H1 (cell line): ENCODE results near the gene POLR1G. TPM values are rescaled to one million over a fixed set of nuclear protein-coding genes. Genes with fewer than 3 reads are reported as not detected.

Experiments
- CTCF ChIA-PET: fragments of 300-600 bp; sonication (Branson Sonifier 250); formaldehyde crosslinking; loops from one replicate; lab custom pipeline; 2021; ENCODE audit not compliant: partially characterized antibody; lab: Charles Lee
- POLR2A ChIA-PET: fragments of 300-600 bp; sonication (Branson Sonifier 250); formaldehyde crosslinking; loops from one replicate; lab custom pipeline; 2021; ENCODE audit warnings: inconsistent platforms; ENCODE audit not compliant: partially characterized antibody; lab: Charles Lee
- DNase-seq, 2 experiments: peaks; one replicate each; pipeline versions ENCODE4 v3.0.0 to v3.0.0-alpha.2; 2010 to 2022; ENCODE audit warnings: low spot score in 2 of 2, low read depth in 1 of 2, mixed read lengths in 1 of 2
- FAIRE-seq: peaks from 2 replicates; lab custom pipeline; 2011; peaks lifted over from hg19 to GRCh38; lab: Jason Lieb, UNC
- H2AFZ ChIP-seq: 2 replicates; pipeline ENCODE4 v1.8.1; 2012; ENCODE audit warnings: low read length, inconsistent platforms
- H2AK5ac ChIP-seq: 2 replicates; pipeline ENCODE4 v1.6.1; 2013; ENCODE audit warnings: low read depth, low read length
- H2BK120ac ChIP-seq: replicated peaks from 2 replicates; pipeline ENCODE3; 2013; ENCODE audit warnings: low read depth, low read length, inconsistent platforms
- H2BK12ac ChIP-seq: 2 replicates; pipeline ENCODE4 v1.6.1; 2013; ENCODE audit warnings: low read depth, low read length
- H2BK15ac ChIP-seq: 2 replicates; pipeline ENCODE4 v1.6.1; 2013; ENCODE audit warnings: low read length
- H2BK20ac ChIP-seq: 2 replicates; pipeline ENCODE4 v1.6.1; 2013; ENCODE audit warnings: low read length
- H2BK5ac ChIP-seq: 2 replicates; pipeline ENCODE4 v1.6.1; 2013; ENCODE audit warnings: low read depth, low read length
- H3K14ac ChIP-seq: 2 replicates; pipeline ENCODE4 v1.6.1; 2013; ENCODE audit warnings: inconsistent platforms; ENCODE audit not compliant: insufficient read length
- H3K18ac ChIP-seq: 2 replicates; pipeline ENCODE4 v1.6.1; 2013; ENCODE audit warnings: low read length; ENCODE audit errors: extremely low read depth
- H3K23ac ChIP-seq: 2 replicates; pipeline ENCODE4 v1.6.1; 2013; ENCODE audit warnings: inconsistent platforms; ENCODE audit not compliant: insufficient read length
- H3K23me2 ChIP-seq: 2 replicates; pipeline ENCODE4 v1.6.1; 2013; ENCODE audit warnings: low read depth, low read length
- H3K27ac ChIP-seq: 2 replicates; pipeline ENCODE4 v1.6.1; 2011; ENCODE audit warnings: low read depth, low read length, inconsistent platforms
- H3K27me3 ChIP-seq, 4 experiments: replicated peaks in 1 of 4; 1 replicate in 1 of 4; 2 replicates in 3 of 4; pipeline versions ENCODE4 v1.6.1 to v1.8.1; 2011 to 2013; ENCODE audit warnings: low read length in 3 of 4, mild to moderate bottlenecking in 3 of 4, inconsistent platforms in 2 of 4, mixed read lengths in 2 of 4, moderate library complexity in 1 of 4; ENCODE audit not compliant: control insufficient read depth in 3 of 4, insufficient read depth in 3 of 4; ENCODE audit errors: extremely low read depth in 1 of 4
- H3K36me3 ChIP-seq, 4 experiments: 2 replicates each; pipeline versions ENCODE4 v1.6.1 to v1.8.1; 2011 to 2013; ENCODE audit warnings: mild to moderate bottlenecking in 4 of 4, low read length in 3 of 4, moderate library complexity in 2 of 4, control low read depth in 1 of 4, inconsistent platforms in 1 of 4; ENCODE audit not compliant: insufficient read depth in 4 of 4, control insufficient read depth in 2 of 4
- H3K4ac ChIP-seq: replicated peaks from 2 replicates; pipeline ENCODE3; 2013; ENCODE audit warnings: low read length, low read depth, mixed read lengths, inconsistent platforms; ENCODE audit not compliant: insufficient read length
- H3K4me1 ChIP-seq, 4 experiments: replicated peaks in 1 of 4; 1 replicate in 1 of 4; 2 replicates in 3 of 4; pipeline versions ENCODE4 v1.6.1 to v1.8.1; 2011 to 2013; ENCODE audit warnings: low read length in 3 of 4, inconsistent platforms in 2 of 4, mixed read lengths in 1 of 4; ENCODE audit not compliant: insufficient read depth in 4 of 4, control insufficient read depth in 3 of 4
- H3K4me2 ChIP-seq, 2 experiments: 2 replicates each; pipeline versions ENCODE4 v1.6.1 to v1.8.1; 2011 to 2013; ENCODE audit warnings: low read depth in 2 of 2, low read length in 2 of 2, control low read depth in 1 of 2, inconsistent platforms in 1 of 2, mild to moderate bottlenecking in 1 of 2; ENCODE audit not compliant: insufficient read depth in 1 of 2
- H3K4me3 ChIP-seq, 4 experiments: fragments of 200-600, 300-600 bp in 1 of 4; sonication (generic), shearing (Covaris generic), sonication (Bioruptor Twin) in 1 of 4; 2 replicates each; pipeline versions ENCODE4 v1.5.1 to v1.8.1; 2011 to 2016; ENCODE audit warnings: low read length in 4 of 4, low read depth in 3 of 4, control low read depth in 2 of 4, inconsistent platforms in 2 of 4, mild to moderate bottlenecking in 2 of 4, mixed read lengths in 1 of 4, moderate library complexity in 1 of 4; ENCODE audit not compliant: insufficient read depth in 2 of 4; ENCODE audit errors: extremely low read depth in 1 of 4
- H3K56ac ChIP-seq: replicated peaks from 2 replicates; pipeline ENCODE3; 2013; ENCODE audit warnings: low read depth, mild to moderate bottlenecking, mixed read lengths, low read length, inconsistent platforms; ENCODE audit not compliant: insufficient read length
- H3K79me1 ChIP-seq: 2 replicates; pipeline ENCODE4 v1.6.1; 2013; ENCODE audit warnings: low read depth, low read length, control low read depth
- H3K79me2 ChIP-seq, 2 experiments: 2 replicates each; pipeline versions ENCODE4 v1.6.1 to v1.8.1; 2012 to 2013; ENCODE audit warnings: low read length in 2 of 2, mild to moderate bottlenecking in 2 of 2, inconsistent platforms in 1 of 2; ENCODE audit not compliant: insufficient read depth in 2 of 2, control insufficient read depth in 1 of 2
- H3K9ac ChIP-seq, 4 experiments: replicated peaks in 1 of 4; 1 replicate in 1 of 4; 2 replicates in 3 of 4; pipeline versions ENCODE4 v1.6.1 to v1.8.1; 2011 to 2013; ENCODE audit warnings: low read depth in 3 of 4, low read length in 3 of 4, control low read depth in 2 of 4, mild to moderate bottlenecking in 2 of 4, moderate library complexity in 2 of 4, inconsistent platforms in 1 of 4; ENCODE audit errors: extremely low read depth in 1 of 4
- H3K9me3 ChIP-seq, 2 experiments: 2 replicates each; pipeline versions ENCODE4 v1.6.1 to v1.8.1; 2012 to 2013; ENCODE audit warnings: mild to moderate bottlenecking in 2 of 2, moderate library complexity in 2 of 2, control low read depth in 1 of 2, inconsistent platforms in 1 of 2, low read depth in 1 of 2, low read length in 1 of 2, mixed read lengths in 1 of 2; ENCODE audit not compliant: insufficient read depth in 2 of 2
- H4K20me1 ChIP-seq, 2 experiments: replicated peaks in 1 of 2; 2 replicates each; pipeline versions ENCODE3 to v1.8.1; 2011 to 2013; ENCODE audit warnings: inconsistent platforms in 2 of 2, low read length in 2 of 2, mild to moderate bottlenecking in 1 of 2; ENCODE audit not compliant: insufficient read depth in 2 of 2, control insufficient read depth in 1 of 2
- H4K5ac ChIP-seq: 2 replicates; pipeline ENCODE4 v1.6.1; 2013; ENCODE audit warnings: low read length, low read depth, mixed read lengths, inconsistent platforms; ENCODE audit not compliant: insufficient read length
- H4K8ac ChIP-seq: 2 replicates; pipeline ENCODE4 v1.8.0; 2013; ENCODE audit warnings: mild to moderate bottlenecking, moderate library complexity, low read length, inconsistent platforms; ENCODE audit not compliant: insufficient read depth; ENCODE audit errors: extremely low read depth
- H4K91ac ChIP-seq: replicated peaks from 2 replicates; pipeline ENCODE3; 2013; ENCODE audit warnings: low read length, mixed read lengths, inconsistent platforms; ENCODE audit not compliant: insufficient read length
- MAFK ChIP-seq: IDR thresholded peaks from 2 replicates; pipeline ENCODE4 v1.6.1; 2012; ENCODE audit warnings: low read depth, mild to moderate bottlenecking, improper control_type of control experiment, low read length
- RFX5 ChIP-seq: IDR thresholded peaks from 2 replicates; pipeline ENCODE4 v1.6.1; 2011; ENCODE audit warnings: low read depth, low read length, improper control_type of control experiment, borderline replicate concordance
- SP2 ChIP-seq: IDR thresholded peaks from 2 replicates; pipeline ENCODE4 v1.6.1; 2012; ENCODE audit warnings: mild to moderate bottlenecking, low read length, inconsistent platforms
- SRF ChIP-seq: IDR thresholded peaks from 2 replicates; pipeline ENCODE4 v1.6.1; 2011; ENCODE audit warnings: mild to moderate bottlenecking, low read depth, low read length, moderate library complexity
- TAF1 ChIP-seq: IDR thresholded peaks from 2 replicates; pipeline ENCODE4 v1.6.1; 2011; ENCODE audit warnings: mild to moderate bottlenecking, low read depth, low read length
- microRNA-seq, 2 experiments: library from miRNA; unstranded; fragments of <30 nt; microRNA quantifications; one replicate each; pipeline versions ENCODE4 to v1.2.0, GENCODE V29; 2016 to 2020; ENCODE audit warnings: borderline microRNAs expressed in 2 of 2, borderline number of aligned reads in 2 of 2, borderline replicate concordance in 1 of 2
- polyA plus RNA-seq, 7 experiments: library from polyadenylated mRNA; depleted of rRNA in 3 of 7; stranded (reverse) in 5 of 7; unstranded in 2 of 7; fragments of >200 nt in 5 of 7; fragments of 200-250 nt in 2 of 7; gene quantifications; 1 replicate in 5 of 7; 2 replicates in 1 of 7; 4 replicates in 1 of 7; pipeline versions ENCODE4 v1.2.1 to v1.2.3, GENCODE V29; 2011 to 2013; ENCODE audit warnings: missing spikeins in 2 of 7, mixed read lengths in 2 of 7
- small RNA-seq: library from polyadenylated mRNA; stranded (forward); fragments of <200 nt; extraction: miRNeasy Mini kit (QIAGEN cat#:217004); gene quantifications from one replicate; pipeline ENCODE3, GENCODE V24; 2013; ENCODE audit not compliant: insufficient read depth
- total RNA-seq: library from RNA; stranded (reverse); fragmentation: NEBNext Ultra II Directional; extraction: Animal tissue kit (Norgen Biotek cat#: 25700); gene quantifications from 2 replicates; pipeline ENCODE4 v1.2.1, GENCODE V29; 2021

Gene POLR1G
- total and polyA plus RNA-seq, 2 of the 8 experiments (the other 6 are each of a cell fraction or from before 2014, with no cell fraction given) = 16.8 to 34.8 TPM

GRCh38 chr19:45457776-45458175 is 51.3 kb downstream of the POLR1G start:
- Histone ChIP-seq H3K56ac (no peak overlapping the region), H3K23ac (no peak overlapping the region), H3K14ac (no peak overlapping the region), H3K9me3 (no peaks in the 10 kb centered on the region), H2AK5ac (peak overlapping the region; percentile 45; the same call in 1 of the 2 replicates), H4K91ac (no peak overlapping the region), H3K79me2 (no peaks in the 10 kb centered on the region), H3K4ac (no peak overlapping the region), H3K23me2 (peaks cover 2% of the 10 kb centered on the region; the same call in 1 of the 2 replicates), H4K20me1 (no peaks in the 10 kb centered on the region), H3K36me3 (no peaks in the 10 kb centered on the region), H3K79me1 (no peaks in the 10 kb centered on the region; the same call in 1 of the 2 replicates), H4K5ac (no peak overlapping the region), H3K18ac (no peak overlapping the region), H3K4me3 (no peak overlapping the region), H2BK15ac (peak overlapping the region; percentile 72; the same call in 1 of the 2 replicates), H2BK20ac (no peak overlapping the region), H4K8ac (no peak overlapping the region), H2BK12ac (no peak overlapping the region), H3K27ac (no peak overlapping the region), H3K4me1 (peaks cover 0 to 11% (median 5%) of the 10 kb centered on the region in 4 experiments; a peak in 5 of 7 replicates), H2BK5ac (no peak overlapping the region), H2BK120ac (no peak overlapping the region), H3K27me3 (no peaks in the 10 kb centered on the region; a peak in 3 of 7 replicates), H3K9ac (no peak overlapping the region), H2AFZ (no peak overlapping the region), H3K4me2 (no peak overlapping the region)
- ChIA-PET POLR2A (interaction anchor here (1.6 to 3.0 kb wide), 2 partner anchors 11 to 42 kb away, joined by 5 to 41 read pairs; partner anchors contain the start of gene FOSB), CTCF (interaction anchor here (0.9 to 3.9 kb wide), 5 partner anchors 8 to 21 kb away, joined by 3 to 32 read pairs (median 5); partner anchors contain the start of gene FOSB)
- DNase-seq (no peak), FAIRE-seq (no peak)
- TF ChIP-seq SRF (no peak), TAF1 (no peak), RFX5 (no peak), SP2 (no peak), MAFK (no peak)

Small RNA genes within 50 kb of the gene (microRNA-seq; reads per million reads assigned to microRNA genes)
- 0 reads per million in 2 experiments for gene MIR6088

Small RNA genes within 50 kb of the gene (small RNA-seq; reads per million reads assigned to genes)
- not detected for gene MIR6088

Other genes with a start within 250 kb of the POLR1G start
- gene NKPD1, start 245.7 kb upstream of the POLR1G start, total RNA-seq = 0.38 and 0.39 TPM in 2 replicates
- 0.30 and 0.55 TPM in 2 replicates for gene NKPD1, start 245.7 kb upstream of the POLR1G start, polyA plus RNA-seq (2011; rRNA removed)
- 30.5 and 31.8 TPM in 2 replicates for gene TRAPPC6A, start 228.4 kb upstream of the POLR1G start, total RNA-seq
- gene TRAPPC6A, start 228.4 kb upstream of the POLR1G start, polyA plus RNA-seq (2011; rRNA removed) = 130 and 144 TPM in 2 replicates
- gene BLOC1S3, start 227.9 kb upstream of the POLR1G start, total RNA-seq = 6.0 and 8.0 TPM in 2 replicates
- gene BLOC1S3, start 227.9 kb upstream of the POLR1G start, polyA plus RNA-seq (2011; rRNA removed) = 6.1 and 7.6 TPM in 2 replicates
- gene EXOC3L2, start 161.2 kb upstream of the POLR1G start, total RNA-seq = 1.5 and 1.6 TPM in 2 replicates
- gene EXOC3L2, start 161.2 kb upstream of the POLR1G start, polyA plus RNA-seq (2011; rRNA removed) = 1.4 and 3.4 TPM in 2 replicates
- 46.8 and 49.8 TPM in 2 replicates for gene MARK4, start 155.4 kb upstream of the POLR1G start, total RNA-seq
- gene MARK4, start 155.4 kb upstream of the POLR1G start, polyA plus RNA-seq (2011; rRNA removed) = 12.3 and 22.4 TPM in 2 replicates
- not detected in 2 replicates for gene CKM, start 83.8 kb upstream of the POLR1G start, total RNA-seq
- 0.08 and 0.09 TPM in 2 replicates for gene CKM, start 83.8 kb upstream of the POLR1G start, polyA plus RNA-seq (2011; rRNA removed)
- 2.8 and 3.2 TPM in 2 replicates for gene KLC3, start 65.9 kb upstream of the POLR1G start, total RNA-seq
- gene KLC3, start 65.9 kb upstream of the POLR1G start, polyA plus RNA-seq (2011; rRNA removed) = 1.3 and 2.4 TPM in 2 replicates
- 93.4 and 107 TPM in 2 replicates for gene ERCC2, start 36.1 kb upstream of the POLR1G start, total RNA-seq
- 117 and 197 TPM in 2 replicates for gene ERCC2, start 36.1 kb upstream of the POLR1G start, polyA plus RNA-seq (2011; rRNA removed)
- 15.3 and 18.4 TPM in 2 replicates for gene PPP1R13L, start 1.6 kb upstream of the POLR1G start, total RNA-seq
- gene PPP1R13L, start 1.6 kb upstream of the POLR1G start, polyA plus RNA-seq (2011; rRNA removed) = 9.1 and 20.4 TPM in 2 replicates
- 44.7 and 46.4 TPM in 2 replicates for gene ERCC1, start 17.3 kb downstream of the POLR1G start, total RNA-seq
- gene ERCC1, start 17.3 kb downstream of the POLR1G start, polyA plus RNA-seq (2011; rRNA removed) = 94.2 and 112 TPM in 2 replicates
- gene FOSB, start 61.4 kb downstream of the POLR1G start, total RNA-seq = 1.3 and 2.7 TPM in 2 replicates
- 0.44 and 1.2 TPM in 2 replicates for gene FOSB, start 61.4 kb downstream of the POLR1G start, polyA plus RNA-seq (2011; rRNA removed)
- 21.1 and 21.6 TPM in 2 replicates for gene RTN2, start 90.4 kb downstream of the POLR1G start, total RNA-seq
- 21.0 and 33.5 TPM in 2 replicates for gene RTN2, start 90.4 kb downstream of the POLR1G start, polyA plus RNA-seq (2011; rRNA removed)
- gene PPM1N, start 91.8 kb downstream of the POLR1G start, total RNA-seq = 11.0 and 12.2 TPM in 2 replicates
- gene PPM1N, start 91.8 kb downstream of the POLR1G start, polyA plus RNA-seq (2011; rRNA removed) = 14.4 and 17.5 TPM in 2 replicates
- gene VASP, start 100.8 kb downstream of the POLR1G start, total RNA-seq = 135 and 138 TPM in 2 replicates
- 89.7 and 163 TPM in 2 replicates for gene VASP, start 100.8 kb downstream of the POLR1G start, polyA plus RNA-seq (2011; rRNA removed)
- 12.8 and 14.5 TPM in 2 replicates for gene OPA3, start 178.2 kb downstream of the POLR1G start, total RNA-seq
- gene OPA3, start 178.2 kb downstream of the POLR1G start, polyA plus RNA-seq (2011; rRNA removed) = 12.5 and 16.4 TPM in 2 replicates
- gene GPR4, start 195.6 kb downstream of the POLR1G start, total RNA-seq = 0.19 TPM in 1 of 2 replicates, not detected in the other
- gene GPR4, start 195.6 kb downstream of the POLR1G start, polyA plus RNA-seq (2011; rRNA removed) = 0.39 and 0.41 TPM in 2 replicates
- gene EML2, start 232.8 kb downstream of the POLR1G start, total RNA-seq = 28.1 and 28.8 TPM in 2 replicates
- gene EML2, start 232.8 kb downstream of the POLR1G start, polyA plus RNA-seq (2011; rRNA removed) = 29.4 and 45.4 TPM in 2 replicates